ENCODE measurements around the gene SLC49A3. TPM values are rescaled to one million over a fixed set of nuclear protein-coding genes. Genes with fewer than 3 reads are reported as not detected.

SLC49A3 gene
- total RNA-seq, 1 experiment from 2014 or later = 0.47 TPM

- no peaks in the 10 kb centered on the region for H3K4me1 ChIP-seq (ENCODE audit: insufficient read depth, low read length, poor library complexity, severe bottlenecking)
- TF ChIP-seq EZH2 (IDR thresholded peaks at IDR 0.05; ENCODE audit: borderline replicate concordance, low read depth, low read length, poor library complexity, severe bottlenecking) (no peak), CTCF (conservative IDR thresholded peaks at IDR 0.05; ENCODE audit: low read depth, low read length) (no peak)
- H3K27ac ChIP-seq (ENCODE audit: low read depth, low read length, poor library complexity, severe bottlenecking) = no peak overlapping the region
- BruUV-seq (replicated peaks) = no TSS peak
- H3K36me3 ChIP-seq (ENCODE audit: insufficient read depth, low read length, poor library complexity, severe bottlenecking) = no peaks in the 10 kb centered on the region
- H3K9me3 ChIP-seq (ENCODE audit: low read depth, low read length, poor library complexity, severe bottlenecking) = no peaks in the 10 kb centered on the region
- ChIA-PET POLR2A (ENCODE audit: low non-redundant PET) (no interaction called here), CTCF (no interaction called here)
- no peaks in the 10 kb centered on the region for H3K27me3 ChIP-seq (replicated peaks; ENCODE audit: insufficient read depth, low read depth, low read length, poor library complexity)
- DNase-seq (ENCODE audit: low spot score) = no peak
- H3K4me3 ChIP-seq (ENCODE audit: low read depth, low read length, poor library complexity, severe bottlenecking) = no peak overlapping the region
- intact Hi-C loops (cut with micrococcal nuclease; ENCODE audit: unreplicated experiment) = no loop called here
These were observed 32.3 kb downstream of the SLC49A3 start for GRCh38 chr4:656436-657337.

GRCh38 chr4:655464-656151 lies 33.3 kb downstream of the SLC49A3 start:
- BruUV-seq (replicated peaks) = no TSS peak

More at GRCh38 chr4:655464-656151, 33.3 kb downstream of the SLC49A3 start:
- Histone ChIP-seq H3K27me3 (replicated peaks; ENCODE audit: insufficient read depth, low read depth, low read length, poor library complexity) (no peaks in the 10 kb centered on the region), H3K9me3 (ENCODE audit: low read depth, low read length, poor library complexity, severe bottlenecking) (no peaks in the 10 kb centered on the region), H3K4me3 (ENCODE audit: low read depth, low read length, poor library complexity, severe bottlenecking) (no peak overlapping the region), H3K27ac (ENCODE audit: low read depth, low read length, poor library complexity, severe bottlenecking) (no peak overlapping the region), H3K4me1 (ENCODE audit: insufficient read depth, low read length, poor library complexity, severe bottlenecking) (no peaks in the 10 kb centered on the region), H3K36me3 (ENCODE audit: insufficient read depth, low read length, poor library complexity, severe bottlenecking) (no peaks in the 10 kb centered on the region)
- CTCF ChIA-PET = no interaction called here
- POLR2A ChIA-PET (ENCODE audit: low non-redundant PET) = no interaction called here
- DNase-seq (ENCODE audit: low spot score) = no peak
- intact Hi-C loops (cut with micrococcal nuclease; ENCODE audit: unreplicated experiment) = no loop called here
- TF ChIP-seq CTCF (conservative IDR thresholded peaks at IDR 0.05; ENCODE audit: low read depth, low read length) (no peak), EZH2 (IDR thresholded peaks at IDR 0.05; ENCODE audit: borderline replicate concordance, low read depth, low read length, poor library complexity, severe bottlenecking) (no peak)

All from A673 (cell line).